SK-N-SH treated with all-trans-retinoic acid at 6 μM for 48 hours (cell line): Measurements from ENCODE around the gene CTNNA3.

Experiments
- ESRRG ChIP-seq: fragments of 250-450 bp; sonication (Bioruptor Pico); IDR thresholded peaks from 2 replicates; pipeline ENCODE4 v1.6.1; 2021; ENCODE audit warnings: mild to moderate bottlenecking
- TCF4 ChIP-seq: fragments of 250-450 bp; sonication (Bioruptor Pico); IDR thresholded peaks from 2 replicates; pipeline ENCODE4 v1.8.0; 2021; ENCODE audit warnings: mild to moderate bottlenecking, moderate library complexity, borderline replicate concordance
- ZFP30 ChIP-seq: fragments of 450-650 bp; formaldehyde crosslinking; IDR thresholded peaks from 2 replicates; pipeline ENCODE4 v1.5.0; 2022; ENCODE audit warnings: mild to moderate bottlenecking, moderate library complexity
- TF ChIP-seq, protein P1 (sequence below): fragments of 250-450 bp; sonication (Bioruptor Pico); IDR thresholded peaks from 2 replicates; pipeline ENCODE4 v1.8.0; 2021; ENCODE audit warnings: low read depth, mild to moderate bottlenecking, moderate library complexity, borderline replicate concordance

DNA sequence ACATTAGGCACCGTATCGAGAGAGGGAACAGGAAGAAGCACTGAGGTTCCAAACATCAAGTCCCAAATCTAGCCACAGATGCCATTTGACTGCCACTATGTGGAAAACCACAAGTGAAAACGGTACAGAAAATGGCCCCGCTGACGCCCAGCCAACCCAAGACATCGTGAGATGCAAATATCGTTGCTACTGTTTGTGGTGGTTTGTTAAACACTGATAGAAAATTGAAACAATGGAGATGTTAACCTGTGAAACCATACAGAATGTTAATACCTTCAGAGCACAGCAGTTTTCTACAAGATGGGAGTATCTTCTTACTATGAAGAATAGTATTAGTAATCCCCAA, 922.5 kb downstream of the CTNNA3 start:
- no peak for TF ChIP-seq TCF4
- TF ChIP-seq ZFP30 = no peak
- TF ChIP-seq, protein P1, sequence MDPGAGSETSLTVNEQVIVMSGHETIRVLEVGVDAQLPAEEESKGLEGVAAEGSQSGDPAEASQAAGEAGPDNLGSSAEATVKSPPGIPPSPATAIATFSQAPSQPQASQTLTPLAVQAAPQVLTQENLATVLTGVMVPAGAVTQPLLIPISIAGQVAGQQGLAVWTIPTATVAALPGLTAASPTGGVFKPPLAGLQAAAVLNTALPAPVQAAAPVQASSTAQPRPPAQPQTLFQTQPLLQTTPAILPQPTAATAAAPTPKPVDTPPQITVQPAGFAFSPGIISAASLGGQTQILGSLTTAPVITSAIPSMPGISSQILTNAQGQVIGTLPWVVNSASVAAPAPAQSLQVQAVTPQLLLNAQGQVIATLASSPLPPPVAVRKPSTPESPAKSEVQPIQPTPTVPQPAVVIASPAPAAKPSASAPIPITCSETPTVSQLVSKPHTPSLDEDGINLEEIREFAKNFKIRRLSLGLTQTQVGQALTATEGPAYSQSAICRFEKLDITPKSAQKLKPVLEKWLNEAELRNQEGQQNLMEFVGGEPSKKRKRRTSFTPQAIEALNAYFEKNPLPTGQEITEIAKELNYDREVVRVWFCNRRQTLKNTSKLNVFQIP (CRISPR knock-in tag) = no peak
- TF ChIP-seq ESRRG = no peak
